HUDEP-2 (cell line): Measurements from ENCODE around the gene ELMO1.

Experiments used
- DNase-seq, 76 experiments: peaks; one replicate each; lab custom pipeline; 2025; ENCODE audit not compliant: unreplicated experiment in 76 of 76; lab: John Stamatoyannopoulos, UW

The ELMO1 gene

GRCh38 chr7:37248396-37248861 lies 200.2 kb downstream of the ELMO1 start:
- DNase-seq: no peak

GRCh38 chr7:37247861-37248260 lies 200.8 kb downstream of the ELMO1 start:
- no peak for DNase-seq

GRCh38 chr7:37245590-37245989 lies 203.1 kb downstream of the ELMO1 start:
- no peak for DNase-seq

- no peak for DNase-seq
Observed at GRCh38 chr7:37236906-37237305, 211.8 kb downstream of the ELMO1 start.

GRCh38 chr7:37235813-37236212 lies 212.9 kb downstream of the ELMO1 start:
- no peak for DNase-seq

GRCh38 chr7:37234928-37235327 lies 213.7 kb downstream of the ELMO1 start:
- peak in 14 of 76 experiments; percentile 1 to 43 (median 7) for DNase-seq

GRCh38 chr7:37234334-37234733 lies 214.3 kb downstream of the ELMO1 start:
- DNase-seq: no peak

GRCh38 chr7:37231613-37232012 lies 217.1 kb downstream of the ELMO1 start:
- DNase-seq: no peak

- DNase-seq: no peak
Observed at GRCh38 chr7:37230221-37230620, 218.4 kb downstream of the ELMO1 start.

GRCh38 chr7:37229381-37229780 lies 219.3 kb downstream of the ELMO1 start:
- DNase-seq: no peak

- DNase-seq: no peak
Observed at GRCh38 chr7:37225285-37225969, 223.2 kb downstream of the ELMO1 start.

- DNase-seq: no peak
Observed at GRCh38 chr7:37224746-37225145, 223.9 kb downstream of the ELMO1 start.

GRCh38 chr7:37220664-37221063 lies 228.0 kb downstream of the ELMO1 start:
- DNase-seq: no peak

GRCh38 chr7:37218956-37219355 lies 229.7 kb downstream of the ELMO1 start:
- no peak for DNase-seq

- DNase-seq: no peak
Observed at GRCh38 chr7:37216923-37217322, 231.7 kb downstream of the ELMO1 start.

- DNase-seq: no peak
Observed at GRCh38 chr7:37216156-37216852, 232.4 kb downstream of the ELMO1 start.

- DNase-seq: no peak
Observed at GRCh38 chr7:37215290-37215923, 233.3 kb downstream of the ELMO1 start.

- DNase-seq: no peak
Observed at GRCh38 chr7:37212556-37212955, 236.1 kb downstream of the ELMO1 start.

GRCh38 chr7:37212051-37212450 lies 236.6 kb downstream of the ELMO1 start:
- DNase-seq: no peak

- no peak for DNase-seq
Observed at GRCh38 chr7:37211097-37211880, 237.4 kb downstream of the ELMO1 start.

- DNase-seq: no peak
Observed at GRCh38 chr7:37209195-37209594, 239.5 kb downstream of the ELMO1 start.
